Left colon (tissue), 2 donors: ENCODE measurements around the gene ATXN7L2. TPM values are rescaled to one million over a fixed set of nuclear protein-coding genes. Genes with fewer than 3 reads are reported as not detected.

Source experiments
- ATAC-seq: fragments of 200-7000 bp; cut with Tn5 transposase; one replicate; pipeline ENCODE4 v1.9.1; 2020; ENCODE audit warnings: mild to moderate bottlenecking, moderate library complexity
- DNase-seq, 2 donors: peaks; one replicate each; pipeline ENCODE4 v3.0.0-alpha.2; 2020
- intact Hi-C, 2 donors: fragments of 100-400 bp; cut with DNase I in 1 of 2; cut with micrococcal nuclease in 1 of 2; formaldehyde crosslinking; loops; one replicate each; pipeline versions ENCODE4 v1.11.2 to v1.14.0; 2022; cut with DNase I, micrococcal nuclease
- total RNA-seq, 2 donors: library from RNA; stranded (reverse); fragmentation: NEBNext Ultra II Directional; extraction: Animal tissue kit (Norgen Biotek cat#: 25700); gene quantifications; one replicate each; pipeline ENCODE4 v1.2.1, GENCODE V29; 2021
- donor health status: DM: no; HTN: no; CAD: no.
- donor health status: DM: yes; HTN: yes; CAD: no.

The ATXN7L2 gene
- total RNA-seq, 2 donors from 2014 or later = 1.8 to 1.9 TPM

DNA sequence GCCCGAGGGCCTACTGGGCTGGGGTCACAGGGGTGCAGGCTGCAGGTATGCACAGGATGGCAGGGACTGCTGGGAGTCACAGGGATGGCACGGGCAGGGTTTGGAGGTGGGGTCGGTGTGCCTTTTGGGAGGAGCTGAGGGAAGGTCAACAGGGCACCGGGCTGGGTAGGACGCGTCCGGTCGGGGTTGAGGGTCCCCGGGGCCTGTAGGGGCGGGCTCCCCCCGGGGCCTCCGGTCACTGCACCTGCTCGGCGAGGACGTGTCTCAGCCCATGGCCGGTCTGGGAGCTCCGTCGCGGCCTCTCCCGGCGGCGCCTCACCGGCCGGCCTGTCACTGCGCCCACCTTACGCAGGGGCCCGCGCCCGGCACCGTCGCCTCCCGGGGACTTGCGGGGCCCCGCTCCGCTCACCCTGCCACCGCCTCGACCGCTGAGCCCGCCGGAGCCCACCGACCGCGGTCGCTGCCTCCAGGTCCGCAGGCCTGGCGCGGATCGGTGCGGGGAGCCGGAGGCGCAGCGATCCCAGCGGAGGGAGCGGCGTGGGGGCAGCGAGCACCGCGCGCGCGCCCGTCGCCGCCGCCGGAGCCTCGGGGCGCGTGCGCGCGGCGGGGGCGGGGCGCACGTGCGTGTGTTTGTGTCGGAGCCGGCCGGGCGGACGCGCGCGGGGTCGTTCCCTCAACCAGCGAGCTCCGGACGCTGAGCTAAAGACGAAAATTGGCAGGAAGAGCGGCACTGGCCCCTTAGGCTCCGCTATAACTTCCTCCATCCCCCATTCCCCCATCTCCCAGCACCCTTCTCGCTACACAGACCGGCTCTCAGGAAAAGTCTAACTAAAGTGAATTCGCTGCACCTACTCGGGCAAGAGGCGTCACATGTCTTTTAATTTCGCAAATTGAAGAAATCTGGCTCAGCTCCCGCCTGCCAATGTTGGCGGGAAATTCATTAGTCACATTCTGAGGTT, 25.8 kb downstream of the ATXN7L2 start, which contains the start of gene AMIGO1:
AMIGO1 (minus strand) TSS at position 552 of the 959 bp plus-strand sequence. CDS start 815 bp downstream, outside the sequence.
- intact Hi-C loops = no loop called here
- DNase-seq = peak in 1 of 2 donors; percentile 75
- ATAC-seq = peak; percentile 93

DNA sequence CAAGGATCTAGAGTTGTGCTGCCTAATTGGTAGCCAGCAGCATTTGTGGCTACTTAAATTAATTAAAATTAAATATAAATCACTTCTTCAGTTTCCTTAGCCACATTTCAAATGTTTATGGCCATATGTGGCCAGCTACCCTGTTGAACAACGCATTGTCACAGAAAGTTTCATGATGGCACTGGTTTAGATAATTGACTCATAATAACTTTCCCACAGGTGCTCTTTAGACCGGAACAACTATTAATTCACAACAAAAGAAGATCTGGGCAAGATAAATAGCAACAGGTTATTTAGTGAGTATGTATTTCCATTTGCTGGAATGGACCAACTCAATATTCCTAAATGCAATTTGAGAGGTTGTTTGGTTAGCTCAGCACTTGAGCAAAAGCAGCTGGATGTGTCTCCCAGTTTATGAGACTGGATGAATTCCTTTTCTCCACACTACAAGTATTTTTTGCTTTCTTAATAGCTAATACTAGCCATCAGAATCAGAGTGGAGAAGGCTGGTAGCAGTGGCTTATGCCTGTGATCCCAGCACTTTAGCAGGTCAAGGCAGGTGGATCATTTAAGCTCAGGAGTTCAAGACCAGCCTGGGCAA, 29.5 kb downstream of the ATXN7L2 start:
- no peak for ATAC-seq
- intact Hi-C loops = no loop called here
- no peak for DNase-seq

- intact Hi-C loops = no loop called here
- ATAC-seq = no peak
Observed at GRCh38 chr1:109514846-109515245, 31.1 kb downstream of the ATXN7L2 start.

GRCh38 chr1:109516872-109517271, 33.2 kb downstream of the ATXN7L2 start:
- intact Hi-C loops = no loop called here
- peak; percentile 39 to 55 for DNase-seq

More at GRCh38 chr1:109514846-109515245, 31.1 kb downstream of the ATXN7L2 start:
- DNase-seq = no peak

GRCh38 chr1:109517337-109517736, 33.6 kb downstream of the ATXN7L2 start:
- DNase-seq = no peak
- no peak for ATAC-seq
- intact Hi-C loops = no loop called here

More at GRCh38 chr1:109516872-109517271, 33.2 kb downstream of the ATXN7L2 start:
- ATAC-seq = peak; percentile 99

GRCh38 chr1:109521002-109521951, 37.6 kb downstream of the ATXN7L2 start:
- DNase-seq (no peak), ATAC-seq (no peak)
- intact Hi-C loops = no loop called here

DNA sequence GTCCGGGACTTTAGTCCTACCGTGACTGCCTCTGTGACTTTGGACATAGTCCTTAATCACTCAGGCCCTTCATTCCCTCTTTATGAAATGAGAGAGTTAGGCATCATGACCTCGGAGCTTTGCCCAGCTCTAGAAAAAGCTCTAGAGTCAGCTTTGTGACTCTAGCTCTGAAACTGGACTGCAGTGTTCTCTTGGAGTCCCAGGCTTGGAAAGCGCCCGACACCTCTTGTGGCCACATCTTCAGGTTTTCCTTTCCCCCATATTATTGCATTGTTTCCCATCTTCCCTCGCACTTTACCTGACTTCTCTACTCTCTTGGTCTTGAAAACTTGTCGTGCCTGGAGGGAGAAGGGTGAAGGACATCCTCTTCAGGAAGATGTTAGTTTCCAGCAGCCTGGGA, 38.3 kb downstream of the ATXN7L2 start:
- no peak for ATAC-seq
- intact Hi-C loops = no loop called here
- no peak for DNase-seq

- ATAC-seq (no peak), DNase-seq (no peak)
- intact Hi-C loops = no loop called here
Observed at GRCh38 chr1:109523706-109524105, 40.0 kb downstream of the ATXN7L2 start.

DNA sequence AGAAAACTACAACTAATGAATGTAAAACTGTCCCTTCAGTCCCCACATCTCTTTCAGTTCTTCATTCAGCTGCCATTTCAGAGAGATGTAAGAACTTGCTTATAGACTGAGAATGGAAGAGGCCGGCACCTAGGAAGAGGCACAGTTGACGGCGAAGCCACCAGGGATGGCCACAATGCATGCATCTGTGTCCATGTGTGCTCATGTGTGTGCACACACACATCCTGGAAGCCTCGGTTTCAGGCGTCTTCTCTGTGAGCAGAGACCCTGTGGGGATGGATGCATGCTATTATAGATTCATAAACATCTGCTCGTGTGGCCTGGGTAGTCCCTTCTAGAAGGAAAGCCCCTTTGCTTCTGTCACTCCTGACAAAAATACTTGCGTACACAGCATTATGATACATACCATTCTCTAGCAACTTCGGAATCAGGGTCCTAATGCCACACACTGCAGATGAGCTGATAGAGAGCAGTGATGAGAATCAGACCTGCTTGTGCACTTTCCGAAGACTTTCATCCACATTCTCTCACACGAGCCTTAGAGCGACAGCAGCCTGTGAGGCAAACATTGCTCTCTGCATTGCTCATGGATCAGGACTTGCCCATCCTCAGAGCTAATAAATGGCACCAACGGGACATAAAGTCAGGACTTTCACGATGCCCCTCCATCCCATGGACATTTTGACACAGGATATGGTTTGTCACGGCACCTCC, 43.5 kb downstream of the ATXN7L2 start:
- ATAC-seq (no peak), DNase-seq (no peak)
- intact Hi-C loops = no loop called here

DNA sequence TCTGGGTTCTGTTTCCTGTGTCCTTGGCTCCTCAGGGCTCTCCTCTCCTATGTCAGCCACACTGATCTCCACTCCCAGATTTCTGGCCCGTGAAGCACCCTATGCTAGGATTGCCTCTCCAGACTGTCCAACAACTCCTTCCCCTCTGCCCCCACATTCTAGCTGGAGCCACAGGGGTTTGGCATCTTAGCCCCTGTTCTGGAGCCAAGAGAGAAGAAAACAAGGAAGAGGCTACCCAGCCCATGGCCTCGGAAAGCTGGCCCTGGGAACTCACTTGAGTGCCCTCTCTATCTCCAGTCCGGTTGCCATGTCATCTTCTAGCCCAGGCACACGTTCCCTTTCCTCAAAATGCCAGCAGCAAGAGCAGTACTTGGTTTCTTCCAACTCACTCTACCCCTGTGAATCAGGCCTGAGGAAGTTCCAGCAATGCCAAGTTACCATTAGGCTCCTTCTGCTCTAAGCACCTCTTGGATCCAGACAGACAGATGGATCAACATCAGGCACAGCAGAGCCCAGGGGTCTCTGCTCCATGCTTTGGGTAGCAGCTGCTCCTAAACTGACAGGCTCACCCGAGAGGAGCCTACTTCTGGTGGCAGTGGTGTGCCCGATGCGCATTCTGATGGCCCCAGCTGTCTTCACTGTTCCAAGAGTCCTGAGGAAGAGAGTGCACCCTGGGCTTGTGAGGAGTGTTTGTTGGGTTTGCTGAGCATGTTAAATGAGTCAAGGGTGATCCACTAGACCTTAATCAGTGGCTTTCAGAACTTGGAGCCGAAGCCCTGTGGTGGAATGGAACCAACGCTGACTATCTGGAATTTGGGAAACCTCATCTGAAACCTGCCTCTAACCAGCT, 44.4 kb downstream of the ATXN7L2 start:
- ATAC-seq (no peak), DNase-seq (no peak)
- intact Hi-C loops = no loop called here

DNA sequence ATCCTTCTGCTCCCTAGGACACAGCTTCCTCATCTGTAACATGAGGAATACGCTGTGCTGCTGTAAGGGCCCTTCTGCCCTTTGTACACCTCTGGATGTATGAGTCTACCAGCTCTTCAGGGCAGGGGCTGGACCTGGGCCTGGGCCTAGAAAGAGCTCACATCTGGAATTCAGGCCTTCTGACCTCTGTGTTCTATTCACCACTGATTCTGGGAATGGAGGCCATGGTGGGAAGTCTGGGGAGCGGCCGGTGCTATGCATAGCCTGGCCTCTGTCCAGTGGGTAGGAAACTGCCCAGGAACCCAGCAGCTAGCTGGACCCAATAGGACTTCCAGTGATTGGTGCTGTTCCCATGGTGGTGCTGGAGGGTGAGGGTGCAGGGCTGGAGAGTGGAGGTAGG, 45.0 kb downstream of the ATXN7L2 start:
- intact Hi-C loops = no loop called here
- ATAC-seq (no peak), DNase-seq (no peak)

- intact Hi-C loops = loop anchor here (5.0 kb wide), 3 partner anchors 33 to 263 kb away; partner anchors contain the start of gene CYB561D1 (in 1 of the 2)
- no peak for DNase-seq
- ATAC-seq = no peak
Observed at GRCh38 chr1:109529881-109530456, 46.3 kb downstream of the ATXN7L2 start.

GRCh38 chr1:109530457-109531087, 46.9 kb downstream of the ATXN7L2 start:
- intact Hi-C loops = loop anchor here (5.0 kb wide), 3 partner anchors 33 to 263 kb away; partner anchors contain the start of gene CYB561D1 (in 1 of the 2)
- ATAC-seq (no peak), DNase-seq (no peak)

DNA sequence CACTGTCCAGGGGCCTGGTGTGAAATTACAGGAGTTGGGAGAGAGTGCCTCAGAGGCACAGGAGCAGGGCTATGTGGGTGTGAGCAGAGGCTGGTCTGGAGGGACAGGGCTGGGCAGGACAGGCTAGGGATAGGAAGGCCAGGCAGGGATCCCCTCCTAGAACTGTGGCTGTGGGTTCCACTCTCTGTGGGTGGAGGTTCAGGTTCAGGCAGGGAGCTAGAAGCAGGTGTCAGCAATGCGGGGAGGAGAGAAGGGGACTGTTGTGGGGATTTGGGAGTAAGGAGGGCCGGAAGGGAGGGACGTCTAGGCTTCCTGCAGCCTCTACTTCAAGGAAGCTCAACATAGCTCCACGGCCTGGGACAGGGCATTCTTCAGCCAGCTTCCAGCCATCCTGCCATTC, 47.7 kb downstream of the ATXN7L2 start:
- intact Hi-C loops = loop anchor here (5.0 kb wide), 3 partner anchors 34 to 264 kb away; partner anchors contain the start of gene CYB561D1 (in 1 of the 2)
- ATAC-seq (no peak), DNase-seq (no peak)

DNA sequence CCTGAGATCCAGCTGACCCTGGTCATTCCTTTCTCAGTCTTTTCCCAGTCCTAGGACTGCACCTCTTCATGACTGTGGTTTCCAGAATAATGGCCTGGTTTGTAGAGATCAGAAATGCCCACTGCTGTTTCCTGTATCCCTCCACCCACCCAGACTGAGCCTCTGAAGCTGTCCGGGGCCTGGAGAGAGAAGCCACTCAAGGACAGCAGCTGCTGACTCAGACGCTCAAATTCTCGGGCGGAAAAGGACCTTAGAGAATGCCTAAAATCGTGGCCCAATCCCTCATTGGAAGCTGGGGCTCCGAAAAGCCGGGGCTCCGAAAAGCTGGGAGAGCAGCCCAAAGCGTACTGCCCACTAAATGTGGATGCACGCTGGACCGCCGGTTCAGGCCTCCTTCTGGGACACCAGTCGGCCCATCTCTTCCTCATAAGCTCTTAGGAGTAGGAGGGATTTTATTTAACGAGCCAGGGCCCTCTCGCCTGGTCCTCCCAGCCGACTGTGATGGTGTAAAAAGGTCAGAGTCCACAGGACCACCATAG, 48.2 kb downstream of the ATXN7L2 start:
- intact Hi-C loops = loop anchor here (5.0 kb wide), 3 partner anchors 35 to 265 kb away; partner anchors contain the start of gene CYB561D1 (in 1 of the 2)
- no peak for DNase-seq

More for the DNA sequence above, 48.2 kb downstream of the ATXN7L2 start:
- no peak for ATAC-seq
